HepG2 (cell line): ENCODE measurements around the gene SEPHS1. TPM values are rescaled to one million over a fixed set of nuclear protein-coding genes. Genes with fewer than 3 reads are reported as not detected.
A peak's percentile ranks its signal among the peaks of the same experiment; 100 is the strongest.

Experiments
- AHDC1 ChIP-seq: sonication (generic); formaldehyde crosslinking; IDR thresholded peaks from 2 replicates; pipeline ENCODE4 v1.5.1; 2020; ENCODE audit warnings: mild to moderate bottlenecking, missing genetic modification reagents, borderline replicate concordance
- JDP2 ChIP-seq: sonication (generic); formaldehyde crosslinking; IDR thresholded peaks from 2 replicates; pipeline ENCODE4 v1.8.1; 2022; ENCODE audit warnings: missing genetic modification reagents, borderline replicate concordance
- NR1H2 ChIP-seq: sonication (generic); formaldehyde crosslinking; IDR thresholded peaks from 2 replicates; pipeline ENCODE4 v1.8.1; 2022; ENCODE audit warnings: low read depth, missing genetic modification reagents, borderline replicate concordance
- NR2F6 ChIP-seq, 2 experiments: IDR thresholded peaks; 2 replicates each; pipeline ENCODE4 v1.6.1; 2016; ENCODE audit warnings: antibody characterized with exemption in 1 of 2, mild to moderate bottlenecking in 1 of 2
- PAWR ChIP-seq: sonication (generic); formaldehyde crosslinking; IDR thresholded peaks from 2 replicates; pipeline ENCODE4 v1.4.0; 2020; ENCODE audit warnings: missing genetic modification reagents, mild to moderate bottlenecking, borderline replicate concordance
- POLR2AphosphoS5 ChIP-seq: IDR thresholded peaks from 2 replicates; pipeline ENCODE4 v1.6.1; 2012; ENCODE audit warnings: low read depth, low read length
- SNAPC4 ChIP-seq: sonication (generic); formaldehyde crosslinking; IDR thresholded peaks from 2 replicates; pipeline ENCODE4 v1.4.0; 2020; ENCODE audit warnings: mild to moderate bottlenecking, missing genetic modification reagents
- ZNF737 ChIP-seq: sonication (generic); formaldehyde crosslinking; IDR thresholded peaks from 2 replicates; pipeline ENCODE4 v1.5.0; 2020; ENCODE audit warnings: missing genetic modification reagents, mild to moderate bottlenecking, borderline replicate concordance
- ZNF766 ChIP-seq: sonication (generic); formaldehyde crosslinking; IDR thresholded peaks from 2 replicates; pipeline ENCODE4 v1.5.0; 2020; ENCODE audit warnings: missing genetic modification reagents, borderline replicate concordance
- polyA plus RNA-seq, 8 experiments: library from polyadenylated mRNA; depleted of rRNA in 3 of 8; stranded (reverse) in 7 of 8; unstranded in 1 of 8; fragments of >200 nt; fragmentation: Illumina TruSeq in 4 of 8; extraction: Trizol in 4 of 8; gene quantifications; 2 replicates each; pipeline versions ENCODE4 v1.2.1 to v1.2.3, GENCODE V29; 2011 to 2016; ENCODE audit warnings: low read depth in 4 of 8, missing spikeins in 1 of 8, mixed read lengths in 1 of 8; ENCODE audit not compliant: insufficient read depth in 1 of 8
- total RNA-seq, 5 experiments: library from RNA; depleted of rRNA; stranded (reverse); fragments of >200 nt; fragmentation: Illumina TruSeq; extraction: Trizol; gene quantifications; 2 replicates each; pipeline ENCODE4 v1.2.3, GENCODE V29; 2016; ENCODE audit warnings: low read depth in 1 of 5
- TF ChIP-seq, protein P1 (sequence below), 2 experiments: IDR thresholded peaks; 2 replicates each; pipeline ENCODE4 v1.6.1; 2011 to 2012; ENCODE audit warnings: low read length in 2 of 2, borderline replicate concordance in 1 of 2, low read depth in 1 of 2, mild to moderate bottlenecking in 1 of 2, moderate library complexity in 1 of 2
- TF ChIP-seq, protein P2 (sequence below): sonication (generic); formaldehyde crosslinking; IDR thresholded peaks from 2 replicates; pipeline ENCODE4 v1.4.0; 2020; ENCODE audit warnings: missing genetic modification reagents
- TF ChIP-seq, protein P3 (sequence below): sonication (generic); formaldehyde crosslinking; IDR thresholded peaks from 2 replicates; pipeline ENCODE4 v1.8.0; 2022; ENCODE audit warnings: mild to moderate bottlenecking, missing genetic modification reagents, moderate library complexity

Gene SEPHS1
- total and polyA plus RNA-seq, 2 of the 13 experiments (the other 11 are each of a cell fraction or from before 2014, with no cell fraction given), result 57.8 to 61.5 TPM

DNA sequence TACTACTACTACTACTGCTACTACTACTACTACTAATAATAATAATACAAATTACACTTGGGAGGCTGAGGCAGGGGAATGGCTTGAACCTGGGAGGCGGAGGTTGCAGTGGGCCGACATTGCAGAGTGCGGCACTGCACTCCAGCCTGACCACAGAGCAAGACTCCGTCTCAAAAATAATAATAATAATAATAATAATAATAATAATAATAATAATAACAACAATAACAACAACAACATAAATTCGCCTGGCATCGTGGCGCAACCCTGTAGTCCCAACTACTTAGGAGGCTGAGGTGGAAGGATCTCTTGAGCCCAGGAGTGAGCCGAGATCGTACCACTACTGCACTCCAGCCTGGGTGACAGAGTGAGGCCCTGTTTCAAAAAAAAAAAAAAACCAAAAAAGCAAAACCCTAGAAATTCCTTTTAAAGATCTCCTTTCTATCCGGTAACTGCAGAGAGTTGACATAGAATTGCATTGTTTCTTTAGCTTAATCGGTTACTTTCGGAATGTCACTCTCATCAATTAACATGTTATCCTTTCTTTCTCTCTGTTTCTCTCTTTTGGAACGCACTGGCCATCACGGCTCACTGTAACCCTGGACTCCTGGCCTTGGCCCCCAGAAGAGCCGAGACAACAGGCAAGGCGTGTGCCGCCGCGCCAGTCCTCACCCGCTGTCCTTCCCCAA, 49.2 kb downstream of the SEPHS1 start (continued):
- no peak for TF ChIP-seq PAWR (CRISPR knock-in tag)
- TF ChIP-seq SNAPC4 (CRISPR knock-in tag), result no peak
- TF ChIP-seq, protein P1, sequence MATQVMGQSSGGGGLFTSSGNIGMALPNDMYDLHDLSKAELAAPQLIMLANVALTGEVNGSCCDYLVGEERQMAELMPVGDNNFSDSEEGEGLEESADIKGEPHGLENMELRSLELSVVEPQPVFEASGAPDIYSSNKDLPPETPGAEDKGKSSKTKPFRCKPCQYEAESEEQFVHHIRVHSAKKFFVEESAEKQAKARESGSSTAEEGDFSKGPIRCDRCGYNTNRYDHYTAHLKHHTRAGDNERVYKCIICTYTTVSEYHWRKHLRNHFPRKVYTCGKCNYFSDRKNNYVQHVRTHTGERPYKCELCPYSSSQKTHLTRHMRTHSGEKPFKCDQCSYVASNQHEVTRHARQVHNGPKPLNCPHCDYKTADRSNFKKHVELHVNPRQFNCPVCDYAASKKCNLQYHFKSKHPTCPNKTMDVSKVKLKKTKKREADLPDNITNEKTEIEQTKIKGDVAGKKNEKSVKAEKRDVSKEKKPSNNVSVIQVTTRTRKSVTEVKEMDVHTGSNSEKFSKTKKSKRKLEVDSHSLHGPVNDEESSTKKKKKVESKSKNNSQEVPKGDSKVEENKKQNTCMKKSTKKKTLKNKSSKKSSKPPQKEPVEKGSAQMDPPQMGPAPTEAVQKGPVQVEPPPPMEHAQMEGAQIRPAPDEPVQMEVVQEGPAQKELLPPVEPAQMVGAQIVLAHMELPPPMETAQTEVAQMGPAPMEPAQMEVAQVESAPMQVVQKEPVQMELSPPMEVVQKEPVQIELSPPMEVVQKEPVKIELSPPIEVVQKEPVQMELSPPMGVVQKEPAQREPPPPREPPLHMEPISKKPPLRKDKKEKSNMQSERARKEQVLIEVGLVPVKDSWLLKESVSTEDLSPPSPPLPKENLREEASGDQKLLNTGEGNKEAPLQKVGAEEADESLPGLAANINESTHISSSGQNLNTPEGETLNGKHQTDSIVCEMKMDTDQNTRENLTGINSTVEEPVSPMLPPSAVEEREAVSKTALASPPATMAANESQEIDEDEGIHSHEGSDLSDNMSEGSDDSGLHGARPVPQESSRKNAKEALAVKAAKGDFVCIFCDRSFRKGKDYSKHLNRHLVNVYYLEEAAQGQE (IDR thresholded peaks at IDR 0.05; ENCODE audit: borderline replicate concordance in 1 of 2, low read depth in 1 of 2, low read length in 2 of 2), result no peak
- TF ChIP-seq JDP2 (CRISPR knock-in tag), result no peak
- TF ChIP-seq POLR2AphosphoS5, result no peak
- no peak for TF ChIP-seq ZNF737 (CRISPR knock-in tag)
- TF ChIP-seq, protein P2, sequence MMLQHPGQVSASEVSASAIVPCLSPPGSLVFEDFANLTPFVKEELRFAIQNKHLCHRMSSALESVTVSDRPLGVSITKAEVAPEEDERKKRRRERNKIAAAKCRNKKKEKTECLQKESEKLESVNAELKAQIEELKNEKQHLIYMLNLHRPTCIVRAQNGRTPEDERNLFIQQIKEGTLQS (CRISPR knock-in tag), result no peak
- no peak for TF ChIP-seq NR2F6 (IDR thresholded peaks at IDR 0.05)
- TF ChIP-seq NR2F6 (CRISPR knock-in tag; IDR thresholded peaks at IDR 0.05), result peak; percentile 75; the same call in 1 of the 2 replicates
- TF ChIP-seq, protein P3, sequence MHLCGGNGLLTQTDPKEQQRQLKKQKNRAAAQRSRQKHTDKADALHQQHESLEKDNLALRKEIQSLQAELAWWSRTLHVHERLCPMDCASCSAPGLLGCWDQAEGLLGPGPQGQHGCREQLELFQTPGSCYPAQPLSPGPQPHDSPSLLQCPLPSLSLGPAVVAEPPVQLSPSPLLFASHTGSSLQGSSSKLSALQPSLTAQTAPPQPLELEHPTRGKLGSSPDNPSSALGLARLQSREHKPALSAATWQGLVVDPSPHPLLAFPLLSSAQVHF, result no peak
- TF ChIP-seq ZNF766 (CRISPR knock-in tag), result no peak
- no peak for TF ChIP-seq NR1H2 (CRISPR knock-in tag)
- no peak; the same call in 1 of the 2 replicates for TF ChIP-seq AHDC1 (CRISPR knock-in tag)
